Epithelial cell of proximal tubule (primary cell): ENCODE data around the gene ZNF764. TPM values are rescaled to one million over a fixed set of nuclear protein-coding genes. Genes with fewer than 3 reads are reported as not detected.

Experiments
- DNase-seq: peaks from one replicate; pipeline ENCODE4 v3.0.0-alpha.2; 2011; ENCODE audit warnings: low read depth
- H3K4me3 ChIP-seq: 2 replicates; pipeline ENCODE4 v1.5.1; 2011; ENCODE audit warnings: low read depth, mild to moderate bottlenecking, low read length
- CTCF ChIP-seq: conservative IDR thresholded peaks from 2 replicates; pipeline ENCODE4 v1.5.1; 2012; ENCODE audit warnings: low read depth, mild to moderate bottlenecking, low read length
- total RNA-seq: library from RNA; depleted of rRNA; stranded (reverse); fragments of >200 nt; gene quantifications from 2 replicates; pipeline ENCODE4 v1.2.3, GENCODE V29; 2015

ZNF764 gene
- total RNA-seq, 1 donor from 2014 or later: 5.2 TPM

GRCh38 chr16:30515275-30515674 is 42.9 kb downstream of the ZNF764 start:
- no peak for TF ChIP-seq CTCF
- no peak overlapping the region for H3K4me3 ChIP-seq
- DNase-seq: no peak

GRCh38 chr16:30511509-30511908 is 46.7 kb downstream of the ZNF764 start:
- no peak overlapping the region for H3K4me3 ChIP-seq
- DNase-seq: no peak
- no peak for TF ChIP-seq CTCF

- DNase-seq: no peak
- TF ChIP-seq CTCF: no peak
- H3K4me3 ChIP-seq: no peak overlapping the region
Measured at GRCh38 chr16:30510376-30510938, 47.7 kb downstream of the ZNF764 start.

- DNase-seq: no peak
- no peak for TF ChIP-seq CTCF
- no peak overlapping the region for H3K4me3 ChIP-seq
Measured at GRCh38 chr16:30509081-30509765, 49.0 kb downstream of the ZNF764 start.

Other genes starting within 250 kb of the ZNF764 start
- 68.9 and 75.2 TPM in 2 replicates for gene CD2BP2, start 203.1 kb downstream of the ZNF764 start, total RNA-seq
- 51.8 and 53.6 TPM in 2 replicates for gene TBC1D10B, start 187.9 kb downstream of the ZNF764 start, total RNA-seq
- not detected in 2 replicates for gene MYL11, start 183.6 kb downstream of the ZNF764 start, total RNA-seq
- 0.23 TPM in 1 of 2 replicates, not detected in the other for gene SEPTIN1, start 175.8 kb downstream of the ZNF764 start, total RNA-seq
- 12.6 and 15.6 TPM in 2 replicates for gene ZNF48, start 163.0 kb downstream of the ZNF764 start, total RNA-seq
- 6.1 and 13.1 TPM in 2 replicates for gene ZNF771, start 150.8 kb downstream of the ZNF764 start, total RNA-seq
- gene DCTPP1, start 128.3 kb downstream of the ZNF764 start, total RNA-seq: 108 and 136 TPM in 2 replicates
- gene SEPHS2, start 112.5 kb downstream of the ZNF764 start, total RNA-seq: 17.6 and 27.6 TPM in 2 replicates
- gene ITGAL, start 85.6 kb downstream of the ZNF764 start, total RNA-seq: not detected in 2 replicates
- gene ZNF768, start 31.8 kb downstream of the ZNF764 start, total RNA-seq: 34.8 and 35.2 TPM in 2 replicates
- gene ZNF747, start 23.5 kb downstream of the ZNF764 start, total RNA-seq: 5.1 and 7.6 TPM in 2 replicates
- 8.2 and 9.1 TPM in 2 replicates for gene ZNF688, start 13.3 kb upstream of the ZNF764 start, total RNA-seq
- 3.2 and 7.6 TPM in 2 replicates for gene ZNF785, start 27.3 kb upstream of the ZNF764 start, total RNA-seq
- 7.7 and 9.6 TPM in 2 replicates for gene ZNF689, start 52.0 kb upstream of the ZNF764 start, total RNA-seq
- 18.1 and 23.8 TPM in 2 replicates for gene PRR14, start 92.6 kb upstream of the ZNF764 start, total RNA-seq
- gene FBRS, start 100.1 kb upstream of the ZNF764 start, total RNA-seq: 20.8 and 46.9 TPM in 2 replicates
- 10.8 and 11.8 TPM in 2 replicates for gene SRCAP, start 140.8 kb upstream of the ZNF764 start, total RNA-seq
- gene PHKG2, start 190.1 kb upstream of the ZNF764 start, total RNA-seq: 27.6 and 42.0 TPM in 2 replicates
- gene CFAP119, start 203.7 kb upstream of the ZNF764 start, total RNA-seq: 7.0 and 8.2 TPM in 2 replicates
- gene RNF40, start 203.9 kb upstream of the ZNF764 start, total RNA-seq: 47.2 and 73.8 TPM in 2 replicates
- gene ZNF629, start 228.8 kb upstream of the ZNF764 start, total RNA-seq: 11.4 and 14.0 TPM in 2 replicates